ENCODE measurements around the gene RNF150. TPM values are rescaled to one million over a fixed set of nuclear protein-coding genes. Genes with fewer than 3 reads are reported as not detected.

The RNF150 gene
- total RNA-seq, 1 donor from 2014 or later = under 0.01 TPM

DNA sequence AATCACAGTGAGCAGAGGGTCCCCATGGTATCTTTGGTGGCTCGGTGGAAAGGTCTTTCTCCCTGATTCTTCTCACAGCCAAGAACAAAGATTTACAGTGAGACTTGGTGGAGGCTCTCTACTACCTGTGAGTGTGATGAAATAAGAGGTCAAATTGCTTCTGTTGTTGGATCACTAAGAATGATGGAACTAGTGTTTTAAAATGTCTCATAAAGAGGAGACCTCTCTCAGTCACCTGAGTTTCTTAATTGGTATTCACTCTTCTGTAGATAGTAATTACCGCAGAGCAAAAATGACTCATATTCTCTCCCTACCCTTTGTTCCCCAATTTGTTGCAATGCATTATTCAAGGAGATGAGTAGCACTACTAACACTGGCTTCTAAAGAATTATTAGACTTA is 276.2 kb downstream of the RNF150 start:
- TF ChIP-seq, protein P1, sequence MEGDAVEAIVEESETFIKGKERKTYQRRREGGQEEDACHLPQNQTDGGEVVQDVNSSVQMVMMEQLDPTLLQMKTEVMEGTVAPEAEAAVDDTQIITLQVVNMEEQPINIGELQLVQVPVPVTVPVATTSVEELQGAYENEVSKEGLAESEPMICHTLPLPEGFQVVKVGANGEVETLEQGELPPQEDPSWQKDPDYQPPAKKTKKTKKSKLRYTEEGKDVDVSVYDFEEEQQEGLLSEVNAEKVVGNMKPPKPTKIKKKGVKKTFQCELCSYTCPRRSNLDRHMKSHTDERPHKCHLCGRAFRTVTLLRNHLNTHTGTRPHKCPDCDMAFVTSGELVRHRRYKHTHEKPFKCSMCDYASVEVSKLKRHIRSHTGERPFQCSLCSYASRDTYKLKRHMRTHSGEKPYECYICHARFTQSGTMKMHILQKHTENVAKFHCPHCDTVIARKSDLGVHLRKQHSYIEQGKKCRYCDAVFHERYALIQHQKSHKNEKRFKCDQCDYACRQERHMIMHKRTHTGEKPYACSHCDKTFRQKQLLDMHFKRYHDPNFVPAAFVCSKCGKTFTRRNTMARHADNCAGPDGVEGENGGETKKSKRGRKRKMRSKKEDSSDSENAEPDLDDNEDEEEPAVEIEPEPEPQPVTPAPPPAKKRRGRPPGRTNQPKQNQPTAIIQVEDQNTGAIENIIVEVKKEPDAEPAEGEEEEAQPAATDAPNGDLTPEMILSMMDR (IDR thresholded peaks at IDR 0.05; ENCODE audit: insufficient read depth, low read length, severe bottlenecking) = no peak
- DNase-seq (ENCODE audit: low read depth) (peak; percentile 89), FAIRE-seq (peak; percentile 60)
- H3K36me3 ChIP-seq (ENCODE audit: control insufficient read depth, insufficient read depth, low read length) = no peaks in the 10 kb centered on the region
- H3K27me3 ChIP-seq (ENCODE audit: control insufficient read depth, insufficient read depth, low read length) = no peaks in the 10 kb centered on the region
- H3K4me3 ChIP-seq (ENCODE audit: low read depth, low read length) = peak overlapping the region; percentile 33

DNA sequence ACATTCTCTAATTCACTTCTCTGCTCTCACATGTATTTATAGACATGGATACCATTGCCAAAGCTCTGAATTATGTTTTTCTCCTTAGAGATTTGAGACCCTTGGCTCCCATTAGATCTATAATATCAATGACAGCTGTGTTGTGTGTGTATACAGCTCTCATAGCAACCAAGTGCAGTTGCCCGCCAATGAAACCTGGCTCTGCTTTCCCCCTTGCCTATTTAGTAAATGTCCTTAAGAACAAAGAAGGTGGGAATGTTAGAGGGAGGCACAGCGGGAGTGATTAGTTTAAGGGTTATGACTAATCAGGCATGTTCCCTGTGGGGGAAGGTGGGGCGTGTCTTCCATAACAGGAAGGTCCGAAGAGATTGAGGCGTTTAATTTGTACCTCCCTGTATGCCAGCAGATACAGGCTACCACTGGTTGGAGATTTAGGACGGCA is 276.6 kb downstream of the RNF150 start:
- Histone ChIP-seq H3K27me3 (ENCODE audit: control insufficient read depth, insufficient read depth, low read length) (no peaks in the 10 kb centered on the region), H3K36me3 (ENCODE audit: control insufficient read depth, insufficient read depth, low read length) (no peaks in the 10 kb centered on the region), H3K4me3 (ENCODE audit: low read depth, low read length) (peak overlapping the region; percentile 33)
- DNase-seq (ENCODE audit: low read depth) = peak; percentile 93
- TF ChIP-seq, protein P1 (IDR thresholded peaks at IDR 0.05; ENCODE audit: insufficient read depth, low read length, severe bottlenecking) = no peak
- FAIRE-seq = peak; percentile 13

DNA sequence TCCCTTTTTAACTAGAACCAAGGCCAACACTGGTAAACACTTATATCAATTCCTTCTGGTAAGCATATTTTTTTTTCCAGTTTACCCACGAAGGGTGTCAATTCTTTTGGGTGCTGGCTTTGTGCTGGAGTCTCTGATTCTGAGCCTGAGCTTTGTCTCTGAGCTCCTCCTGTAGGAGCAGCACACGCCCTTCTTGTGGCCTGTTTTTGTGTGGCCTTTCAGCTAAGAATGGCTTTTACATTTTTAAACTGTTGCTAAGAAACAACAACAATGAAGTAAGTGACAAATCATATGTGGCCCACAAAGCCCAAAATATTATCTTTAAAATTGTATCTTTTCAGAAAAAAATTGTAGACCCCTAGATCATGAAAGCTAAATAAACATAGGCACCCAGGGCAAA is 279.1 kb downstream of the RNF150 start:
- H3K27me3 ChIP-seq (ENCODE audit: control insufficient read depth, insufficient read depth, low read length) = no peaks in the 10 kb centered on the region
- FAIRE-seq (no peak), DNase-seq (ENCODE audit: low read depth) (no peak)
- H3K4me3 ChIP-seq (ENCODE audit: low read depth, low read length) = no peak overlapping the region
- H3K36me3 ChIP-seq (ENCODE audit: control insufficient read depth, insufficient read depth, low read length) = no peaks in the 10 kb centered on the region
- TF ChIP-seq, protein P1 (IDR thresholded peaks at IDR 0.05; ENCODE audit: insufficient read depth, low read length, severe bottlenecking) = no peak

DNA sequence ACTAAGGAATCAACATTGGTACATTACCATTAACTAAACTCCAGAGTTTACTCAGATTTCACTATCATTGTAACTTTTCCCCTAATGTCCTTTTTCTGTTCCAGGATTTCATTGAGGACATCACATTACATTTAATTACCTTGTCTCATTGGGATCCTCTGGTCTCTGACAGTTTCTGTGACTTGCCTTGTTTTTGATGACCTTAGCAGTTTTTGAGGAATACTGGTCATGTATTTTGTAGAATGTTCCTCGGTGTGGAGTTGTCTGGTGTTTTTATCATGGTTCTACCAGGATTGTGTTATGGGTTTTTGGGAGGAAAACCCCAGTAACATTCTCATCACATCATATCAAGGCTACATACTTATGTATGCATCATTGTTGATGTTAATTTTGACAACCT is 281.5 kb downstream of the RNF150 start:
- no peaks in the 10 kb centered on the region for H3K36me3 ChIP-seq (ENCODE audit: control insufficient read depth, insufficient read depth, low read length)
- no peak for DNase-seq (ENCODE audit: low read depth)
- no peak for FAIRE-seq
- TF ChIP-seq, protein P1 (IDR thresholded peaks at IDR 0.05; ENCODE audit: insufficient read depth, low read length, severe bottlenecking) = no peak
- H3K27me3 ChIP-seq (ENCODE audit: control insufficient read depth, insufficient read depth, low read length) = peaks cover 3% of the 10 kb centered on the region
- H3K4me3 ChIP-seq (ENCODE audit: low read depth, low read length) = no peak overlapping the region

DNA sequence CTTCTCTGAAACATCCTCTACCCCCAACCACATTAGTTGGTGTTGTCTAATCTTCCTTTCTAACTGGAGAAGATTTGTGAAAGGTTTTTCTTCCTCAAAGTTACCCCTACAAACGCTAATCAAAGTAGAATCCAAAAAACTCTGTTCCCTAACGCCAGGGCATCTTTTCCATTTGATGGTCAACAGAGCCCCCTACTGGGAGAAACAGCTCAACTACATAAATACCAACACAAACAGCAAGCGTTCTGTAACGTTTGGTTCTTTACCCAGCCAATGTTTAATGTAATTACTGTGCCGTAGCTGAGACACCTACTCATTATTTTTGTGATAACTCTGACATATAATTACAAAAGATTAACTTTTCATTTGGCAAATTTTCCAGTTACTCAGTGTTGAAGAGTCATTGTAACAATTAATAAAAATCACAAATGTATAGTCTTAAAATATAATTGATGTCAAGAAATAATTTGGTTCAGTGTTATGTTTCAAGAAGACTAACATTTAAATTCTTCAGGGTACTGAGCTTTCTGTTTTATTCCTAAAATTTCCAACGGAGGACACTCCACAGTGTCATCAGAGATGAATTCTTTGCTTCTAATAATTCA is 282.1 kb downstream of the RNF150 start:
- DNase-seq (ENCODE audit: low read depth) (peak; percentile 57), FAIRE-seq (no peak)
- H3K4me3 ChIP-seq (ENCODE audit: low read depth, low read length) = no peak overlapping the region
- peaks cover 3% of the 10 kb centered on the region for H3K27me3 ChIP-seq (ENCODE audit: control insufficient read depth, insufficient read depth, low read length)
- TF ChIP-seq, protein P1 (IDR thresholded peaks at IDR 0.05; ENCODE audit: insufficient read depth, low read length, severe bottlenecking) = peak; percentile 73
- H3K36me3 ChIP-seq (ENCODE audit: control insufficient read depth, insufficient read depth, low read length) = no peaks in the 10 kb centered on the region

DNA sequence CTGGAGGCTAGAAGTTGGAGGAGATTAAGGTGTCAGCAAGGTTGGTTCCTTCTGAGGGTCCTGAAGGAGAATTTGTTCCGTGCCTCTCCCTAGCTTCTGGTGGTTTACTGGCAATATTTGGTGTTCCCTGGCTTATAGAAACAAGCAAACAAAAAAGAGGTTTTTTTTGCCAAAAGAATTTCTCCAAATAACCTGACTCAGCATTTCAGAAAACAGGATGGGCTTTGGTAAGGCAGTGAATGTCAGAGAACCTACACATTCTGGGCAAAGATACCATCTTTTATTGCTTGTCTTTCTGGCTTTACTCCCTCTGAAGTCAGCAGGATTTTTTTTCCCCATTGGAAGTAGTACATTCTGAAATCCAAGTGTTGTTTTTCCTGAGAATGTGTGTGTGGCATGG is 283.7 kb downstream of the RNF150 start:
- FAIRE-seq (no peak), DNase-seq (ENCODE audit: low read depth) (no peak)
- TF ChIP-seq, protein P1 (IDR thresholded peaks at IDR 0.05; ENCODE audit: insufficient read depth, low read length, severe bottlenecking) = no peak
- no peak overlapping the region for H3K4me3 ChIP-seq (ENCODE audit: low read depth, low read length)
- peaks cover 3% of the 10 kb centered on the region for H3K27me3 ChIP-seq (ENCODE audit: control insufficient read depth, insufficient read depth, low read length)
- no peaks in the 10 kb centered on the region for H3K36me3 ChIP-seq (ENCODE audit: control insufficient read depth, insufficient read depth, low read length)

Data from bronchial epithelial cell (primary cell).